Kidney (tissue), 22 donors: ENCODE results near the gene PPP1R12A. TPM values are rescaled to one million over a fixed set of nuclear protein-coding genes. Genes with fewer than 3 reads are reported as not detected.

Experiments used
- DNase-seq, 5 donors: peaks; one replicate each; pipeline ENCODE4 v3.0.0-alpha.2; 2013 to 2020
- FAIRE-seq: peaks from 2 replicates; lab custom pipeline; 2012; peaks lifted over from hg19 to GRCh38; lab: Jason Lieb, UNC
- H3K27ac ChIP-seq, 2 donors: one replicate each; pipeline ENCODE4 v1.7.0; 2013; ENCODE audit warnings: low read depth in 2 of 2, low read length in 2 of 2, inconsistent platforms in 1 of 2
- H3K27me3 ChIP-seq: one replicate; pipeline ENCODE4 v1.7.1; 2013; ENCODE audit warnings: low read length, inconsistent platforms; ENCODE audit not compliant: control insufficient read depth, insufficient read depth
- H3K36me3 ChIP-seq, 3 donors: one replicate each; pipeline versions ENCODE4 v1.7.0 to v1.7.1; 2013; ENCODE audit warnings: low read length in 3 of 3, control low read depth in 1 of 3, inconsistent platforms in 1 of 3; ENCODE audit not compliant: insufficient read depth in 3 of 3, control insufficient read depth in 2 of 3
- H3K4me1 ChIP-seq, 3 donors: one replicate each; pipeline versions ENCODE4 v1.7.0 to v1.7.1; 2013; ENCODE audit warnings: low read length in 3 of 3, inconsistent platforms in 1 of 3, low read depth in 1 of 3; ENCODE audit not compliant: control insufficient read depth in 2 of 3, insufficient read depth in 2 of 3
- H3K4me3 ChIP-seq, 3 donors: one replicate each; pipeline versions ENCODE4 v1.7.0 to v1.8.1; 2013; ENCODE audit warnings: low read length in 3 of 3, control low read depth in 1 of 3, inconsistent platforms in 1 of 3
- H3K9ac ChIP-seq, 3 donors: one replicate each; pipeline versions ENCODE4 v1.7.0 to v1.7.1; 2013; ENCODE audit warnings: low read length in 3 of 3, control low read depth in 1 of 3, inconsistent platforms in 1 of 3
- H3K9me3 ChIP-seq, 3 donors: one replicate each; pipeline versions ENCODE4 v1.7.0 to v1.7.1; 2013; ENCODE audit warnings: low read length in 3 of 3, control low read depth in 1 of 3, inconsistent platforms in 1 of 3; ENCODE audit not compliant: control insufficient read depth in 2 of 3, insufficient read depth in 1 of 3
- CTCF ChIP-seq: IDR thresholded peaks from 3 replicates; pipeline ENCODE4 v1.5.1; 2012; ENCODE audit warnings: mild to moderate bottlenecking, moderate library complexity, borderline replicate concordance; ENCODE audit not compliant: insufficient read depth; ENCODE audit errors: extremely low read depth
- intact Hi-C: fragments of 100-400 bp; cut with DNase I; formaldehyde crosslinking; loops from one replicate; pipeline ENCODE4 v1.11.1; 2022
- long read RNA-seq, 10 donors: library from polyadenylated mRNA in 1 of 10; unstranded in 1 of 10; transcript quantifications; one replicate each; pipeline ENCODE4 v2.0.0 and lab custom pipeline, GENCODE V29; 2021 to 2026
- polyA plus RNA-seq: library from polyadenylated mRNA; stranded (reverse); fragments of 350-450 nt; fragmentation: Illumina TruSeq; extraction: RNeasy Lipid Tissue Mini Kit (QIAGEN cat#74804); gene quantifications from one replicate; pipeline ENCODE4 v1.2.3, GENCODE V29; 2014; ENCODE audit warnings: low read depth, low replicate concordance; ENCODE audit not compliant: insufficient read depth
- total RNA-seq: library from RNA; stranded (reverse); fragmentation: NEBNext Ultra II Directional; extraction: Animal tissue kit (Norgen Biotek cat#: 25700); gene quantifications from one replicate; pipeline ENCODE4 v1.2.1, GENCODE V29; 2021
- donor health status: control.
- donor health status: control.
- donor health status: control.
- donor health status: control.
- donor health status: control.
- donor health status: DM: yes; HTN: yes; CAD: no.
- donor health status: Normal renal cell carcinoma (clear cell type).

Gene PPP1R12A
- 82.5 TPM for total RNA-seq
- 10.3 TPM for polyA plus RNA-seq
- long read RNA-seq, donor 1, transcript PPP1R12A-212 (3 exons, 443 nt): major isoform, 6 of 9 reads
- long read RNA-seq, donor 1, partial matches to known transcripts: 0 of 9 reads
- long read RNA-seq, donor 1, other reads (novel, unspliced or antisense): 0 of 9 reads
- long read RNA-seq, donor 2, partial matches to known transcripts: 10 of 16 reads
- long read RNA-seq, donor 2, other reads (novel, unspliced or antisense): 0 of 16 reads
- long read RNA-seq, donor 3, partial matches to known transcripts: 16 of 19 reads
- long read RNA-seq, donor 3, other reads (novel, unspliced or antisense): 0 of 19 reads
- long read RNA-seq, donor 4, partial matches to known transcripts: 9 of 11 reads
- long read RNA-seq, donor 4, other reads (novel, unspliced or antisense): 0 of 11 reads
- long read RNA-seq, donor 5, partial matches to known transcripts: 0 of 1 reads
- long read RNA-seq, donor 5, other reads (novel, unspliced or antisense): 0 of 1 reads
- long read RNA-seq, donor 6, partial matches to known transcripts: 14 of 19 reads
- long read RNA-seq, donor 6, other reads (novel, unspliced or antisense): 0 of 19 reads
- long read RNA-seq, donor 7, partial matches to known transcripts: 65 of 83 reads
- long read RNA-seq, donor 7, other reads (novel, unspliced or antisense): 16 of 83 reads
- long read RNA-seq, donor 8, partial matches to known transcripts: 12 of 17 reads
- long read RNA-seq, donor 8, other reads (novel, unspliced or antisense): 0 of 17 reads
- long read RNA-seq, donor 9: 0 reads
- long read RNA-seq, donor 10, partial matches to known transcripts: 16 of 25 reads
- long read RNA-seq, donor 10, other reads (novel, unspliced or antisense): 0 of 25 reads

- no peak for TF ChIP-seq CTCF
- peaks cover 0 to 19% (median 0%) of the 10 kb centered on the region in 3 donors for H3K4me1 ChIP-seq
- peak within 1 kb of the TSS; percentile 89 to 97 (median 92) for H3K4me3 ChIP-seq
- no peaks in the 10 kb centered on the region for H3K36me3 ChIP-seq
- DNase-seq (peak; percentile 98 to 99 (median 99)), FAIRE-seq (no peak)
- peak within 1 kb of the TSS; percentile 84 to 96 for H3K27ac ChIP-seq
- H3K9me3 ChIP-seq: no peaks in the 10 kb centered on the region
- intact Hi-C loops: no loop called here
- no peaks in the 10 kb centered on the region for H3K27me3 ChIP-seq
- H3K9ac ChIP-seq: peak within 1 kb of the TSS; percentile 96 to 99 (median 99)
Observed at GRCh38 chr12:79935021-79935623, at the start of gene PPP1R12A. Gene PPP1R12A (minus strand): TSS chr12:79935097. CDS start chr12:79934931, 166 bp downstream.

DNA sequence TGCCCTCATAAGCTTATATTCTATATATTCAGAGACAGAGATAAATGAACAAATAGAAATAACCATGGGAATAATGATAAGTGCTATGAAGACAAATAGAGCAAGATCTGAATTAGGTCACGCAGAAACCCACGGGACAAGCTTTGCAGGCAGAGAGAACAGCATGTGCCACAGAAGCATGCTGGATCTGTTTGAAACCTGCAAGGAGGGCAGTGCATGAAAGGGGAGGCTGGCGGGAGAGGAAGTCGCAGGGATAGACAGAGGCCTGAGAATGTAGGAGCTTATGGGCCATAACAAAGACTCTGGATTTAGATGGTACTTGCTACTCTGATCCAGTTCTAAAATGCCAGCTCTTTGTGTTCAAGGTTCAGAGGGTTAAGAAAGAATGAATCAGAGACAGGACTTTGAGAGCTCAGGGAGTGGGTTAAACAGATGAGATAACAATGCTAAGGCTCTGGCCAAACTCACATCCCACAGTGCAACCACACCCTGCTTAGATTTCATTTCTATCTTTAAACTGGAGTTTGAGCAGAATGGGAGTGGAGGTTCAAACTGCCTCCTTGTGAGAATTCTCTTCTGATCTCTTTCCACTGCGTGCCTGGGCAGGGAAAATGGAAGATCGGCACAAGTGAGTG lies 49.2 kb upstream of the PPP1R12A start:
- H3K36me3 ChIP-seq: no peaks in the 10 kb centered on the region
- no peak overlapping the region for H3K9ac ChIP-seq
- H3K27me3 ChIP-seq: no peaks in the 10 kb centered on the region
- no peaks in the 10 kb centered on the region for H3K4me1 ChIP-seq
- FAIRE-seq: no peak
- H3K27ac ChIP-seq: no peak overlapping the region
- no peak for TF ChIP-seq CTCF
- H3K9me3 ChIP-seq: no peaks in the 10 kb centered on the region
- intact Hi-C loops: no loop called here
- H3K4me3 ChIP-seq: no peak overlapping the region
- no peak for DNase-seq

- no peaks in the 10 kb centered on the region for H3K4me1 ChIP-seq
- H3K27ac ChIP-seq: no peak overlapping the region
- no peaks in the 10 kb centered on the region for H3K9me3 ChIP-seq
- no peaks in the 10 kb centered on the region for H3K36me3 ChIP-seq
- no peak overlapping the region for H3K4me3 ChIP-seq
- no peak overlapping the region for H3K9ac ChIP-seq
- DNase-seq (no peak), FAIRE-seq (no peak)
- H3K27me3 ChIP-seq: no peaks in the 10 kb centered on the region
- TF ChIP-seq CTCF: no peak
- intact Hi-C loops: no loop called here
Observed at GRCh38 chr12:79983492-79983891, 48.6 kb upstream of the PPP1R12A start.
